HEK293 (cell line): ENCODE measurements around the gene SKOR1.
A peak's percentile ranks its signal among the peaks of the same experiment; 100 is the strongest.

Experiments
- CTCF ChIA-PET: fragments of 350-600 bp; formaldehyde crosslinking; extraction: SDS; loops from one replicate; lab custom pipeline; 2021; ENCODE audit warnings: antibody characterized with exemption; lab: Yijun Ruan, JAX
- POLR2A ChIA-PET: fragments of 300-600 bp; formaldehyde crosslinking; extraction: SDS; loops from one replicate; lab custom pipeline; 2020; ENCODE audit warnings: antibody characterized with exemption, inconsistent platforms; lab: Yijun Ruan, JAX
- H3K27ac ChIP-seq: fragments of 200-500 bp; sonication (Bioruptor generic); 2 replicates; pipeline ENCODE4 v1.5.1; 2014; ENCODE audit warnings: low read depth, low read length, control low read depth, inconsistent platforms; ENCODE audit errors: extremely low read depth
- H3K36me3 ChIP-seq, 2 experiments: fragments of 200-500 bp in 1 of 2; sonication (Bioruptor generic) in 1 of 2; 1 replicate in 1 of 2; 2 replicates in 1 of 2; pipeline ENCODE4 v1.5.1; 2014 to 2017; ENCODE audit warnings: inconsistent platforms in 2 of 2, low read length in 2 of 2; ENCODE audit not compliant: control insufficient read depth in 2 of 2, insufficient read depth in 1 of 2
- H3K4me1 ChIP-seq: fragments of 200-500 bp; sonication (Bioruptor generic); 2 replicates; pipeline ENCODE4 v1.5.1; 2014; ENCODE audit warnings: mild to moderate bottlenecking, low read length, inconsistent platforms; ENCODE audit not compliant: control insufficient read depth, insufficient read depth
- H3K4me3 ChIP-seq: 2 replicates; pipeline ENCODE4 v1.5.1; 2011; ENCODE audit warnings: low read depth, mild to moderate bottlenecking, control low read depth, low read length, moderate library complexity
- H3K9me3 ChIP-seq: fragments of 200-500 bp; sonication (Bioruptor generic); 2 replicates; pipeline ENCODE4 v1.5.1; 2014; ENCODE audit warnings: low read depth, low read length, inconsistent platforms; ENCODE audit not compliant: control insufficient read depth, insufficient read depth
- HOXA7 ChIP-seq: sonication (generic); formaldehyde crosslinking; IDR thresholded peaks from 2 replicates; pipeline ENCODE4 v1.8.1; 2022; ENCODE audit warnings: missing genetic modification reagents, borderline replicate concordance
- IKZF3 ChIP-seq: fragments of 450-650 bp; IDR thresholded peaks from 2 replicates; pipeline ENCODE4 v1.5.0; 2018; ENCODE audit warnings: missing biosample characterization, mild to moderate bottlenecking, missing genetic modification characterization, moderate library complexity
- KLF8 ChIP-seq: fragments of 450-650 bp; formaldehyde crosslinking; IDR thresholded peaks from 2 replicates; pipeline ENCODE4 v1.5.1; 2016; ENCODE audit warnings: missing biosample characterization, missing genetic modification characterization
- OVOL3 ChIP-seq: fragments of 450-650 bp; formaldehyde crosslinking; IDR thresholded peaks from 2 replicates; pipeline ENCODE4 v1.5.1; 2016; ENCODE audit warnings: missing biosample characterization, missing genetic modification characterization
- PATZ1 ChIP-seq: fragments of 450-650 bp; formaldehyde crosslinking; IDR thresholded peaks from 2 replicates; pipeline ENCODE4 v1.5.1; 2016; ENCODE audit warnings: missing biosample characterization, missing genetic modification characterization
- PBX3 ChIP-seq: sonication (generic); formaldehyde crosslinking; IDR thresholded peaks from 2 replicates; pipeline ENCODE4 v1.8.1; 2022; ENCODE audit warnings: mild to moderate bottlenecking, moderate library complexity, missing genetic modification reagents
- TRIM28 ChIP-seq: IDR thresholded peaks from 2 replicates; pipeline ENCODE4 v1.6.1; 2011; ENCODE audit warnings: low read length, control low read depth, borderline replicate concordance
- ZBTB8A ChIP-seq: fragments of 450-650 bp; formaldehyde crosslinking; IDR thresholded peaks from 2 replicates; pipeline ENCODE4 v1.5.1; 2016; ENCODE audit warnings: missing biosample characterization, missing genetic modification characterization
- ZFHX2 ChIP-seq: fragments of 450-650 bp; formaldehyde crosslinking; conservative IDR thresholded peaks from 2 replicates; pipeline ENCODE4 v1.5.1; 2016; ENCODE audit warnings: missing biosample characterization, missing genetic modification characterization
- ZNF132 ChIP-seq: fragments of 450-650 bp; formaldehyde crosslinking; IDR thresholded peaks from 2 replicates; pipeline ENCODE4 v1.5.1; 2017; ENCODE audit warnings: missing biosample characterization, missing genetic modification characterization, borderline replicate concordance
- ZNF175 ChIP-seq: fragments of 450-650 bp; formaldehyde crosslinking; IDR thresholded peaks from 2 replicates; pipeline ENCODE4 v1.5.1; 2016; ENCODE audit warnings: missing biosample characterization, missing genetic modification characterization
- ZNF335 ChIP-seq: fragments of 450-650 bp; formaldehyde crosslinking; conservative IDR thresholded peaks from 2 replicates; pipeline ENCODE4 v1.5.1; 2016; ENCODE audit warnings: missing biosample characterization, missing genetic modification characterization
- ZNF423 ChIP-seq: fragments of 450-650 bp; formaldehyde crosslinking; IDR thresholded peaks from 2 replicates; pipeline ENCODE4 v1.5.1; 2016; ENCODE audit warnings: missing biosample characterization, missing genetic modification characterization
- ZNF433 ChIP-seq: fragments of 450-650 bp; formaldehyde crosslinking; IDR thresholded peaks from 2 replicates; pipeline ENCODE4 v1.5.1; 2016; ENCODE audit warnings: missing biosample characterization, missing genetic modification characterization, low read depth
- ZNF473 ChIP-seq: fragments of 450-650 bp; formaldehyde crosslinking; IDR thresholded peaks from 2 replicates; pipeline ENCODE4 v1.5.1; 2017; ENCODE audit warnings: missing biosample characterization, missing genetic modification characterization
- ZNF48 ChIP-seq: fragments of 450-650 bp; formaldehyde crosslinking; IDR thresholded peaks from 2 replicates; pipeline ENCODE4 v1.5.1; 2016; ENCODE audit warnings: missing biosample characterization, missing genetic modification characterization
- ZNF510 ChIP-seq: fragments of 450-650 bp; formaldehyde crosslinking; IDR thresholded peaks from 2 replicates; pipeline ENCODE4 v1.5.1; 2018; ENCODE audit warnings: mild to moderate bottlenecking, missing genetic modification characterization, missing biosample characterization; ENCODE audit not compliant: insufficient replicate concordance
- ZNF530 ChIP-seq: fragments of 450-650 bp; formaldehyde crosslinking; IDR thresholded peaks from 2 replicates; pipeline ENCODE4 v1.5.1; 2016; ENCODE audit warnings: low read depth, missing biosample characterization, missing genetic modification characterization
- ZNF549 ChIP-seq: fragments of 450-650 bp; IDR thresholded peaks from 2 replicates; pipeline ENCODE4 v1.5.1; 2018; ENCODE audit warnings: missing biosample characterization, missing genetic modification characterization, mild to moderate bottlenecking, inconsistent platforms, moderate library complexity
- ZNF580 ChIP-seq: fragments of 450-650 bp; formaldehyde crosslinking; IDR thresholded peaks from 2 replicates; pipeline ENCODE4 v1.5.1; 2016; ENCODE audit warnings: missing biosample characterization, missing genetic modification characterization
- ZNF626 ChIP-seq: fragments of 450-650 bp; sonication (Bioruptor Pico); formaldehyde crosslinking; IDR thresholded peaks from 2 replicates; pipeline ENCODE4 v1.5.1; 2018; ENCODE audit warnings: missing biosample characterization, missing genetic modification characterization, inconsistent platforms
- ZNF645 ChIP-seq: fragments of 450-650 bp; formaldehyde crosslinking; IDR thresholded peaks from 2 replicates; pipeline ENCODE4; 2016; ENCODE audit warnings: missing biosample characterization, missing genetic modification characterization
- ZNF670 ChIP-seq: fragments of 450-650 bp; formaldehyde crosslinking; IDR thresholded peaks from 2 replicates; pipeline ENCODE4 v1.5.1; 2016; ENCODE audit warnings: missing biosample characterization, missing genetic modification characterization, low read depth
- ZNF768 ChIP-seq: fragments of 450-650 bp; formaldehyde crosslinking; IDR thresholded peaks from 2 replicates; pipeline ENCODE4 v1.5.1; 2018; ENCODE audit warnings: missing biosample characterization, mild to moderate bottlenecking, missing genetic modification characterization
- ZNF776 ChIP-seq: fragments of 450-650 bp; formaldehyde crosslinking; IDR thresholded peaks from 2 replicates; pipeline ENCODE4 v1.5.0; 2017; ENCODE audit warnings: missing biosample characterization, missing genetic modification characterization, borderline replicate concordance

Gene SKOR1

GRCh38 chr15:67784090-67784781 lies 41.1 kb upstream of the SKOR1 start:
- Histone ChIP-seq H3K36me3 (no peaks in the 10 kb centered on the region), H3K4me3 (no peak overlapping the region), H3K4me1 (peaks cover 26% of the 10 kb centered on the region), H3K9me3 (no peaks in the 10 kb centered on the region), H3K27ac (no peak overlapping the region)
- POLR2A ChIA-PET: no interaction called here
- TF ChIP-seq IKZF3: no peak
- TF ChIP-seq TRIM28: no peak
- peak; percentile 11; the same call in 1 of the 2 replicates for TF ChIP-seq ZNF580
- TF ChIP-seq ZNF626 (tag by site-specific recombination): no peak
- no peak for TF ChIP-seq ZNF48 (tag by site-specific recombination)
- TF ChIP-seq ZNF423 (tag by site-specific recombination): no peak
- TF ChIP-seq ZNF510: no peak
- no peak for TF ChIP-seq ZNF530
- no peak for TF ChIP-seq ZFHX2 (tag by site-specific recombination)
- no peak for TF ChIP-seq OVOL3 (tag by site-specific recombination)
- TF ChIP-seq ZNF768 (tag by site-specific recombination): peak; percentile 96
- TF ChIP-seq ZNF175 (tag by site-specific recombination): no peak
- TF ChIP-seq ZNF776 (tag by site-specific recombination): no peak
- TF ChIP-seq ZNF335: peak; percentile 41
- TF ChIP-seq ZBTB8A (tag by site-specific recombination): no peak
- TF ChIP-seq HOXA7 (CRISPR knock-in tag): no peak
- TF ChIP-seq PBX3 (CRISPR knock-in tag): no peak
- no peak for TF ChIP-seq ZNF645 (tag by site-specific recombination)
- no peak for TF ChIP-seq PATZ1 (tag by site-specific recombination)
- TF ChIP-seq KLF8 (tag by site-specific recombination): no peak
- TF ChIP-seq ZNF473: no peak
- CTCF ChIA-PET: no interaction called here

GRCh38 chr15:67784856-67785430 lies 40.4 kb upstream of the SKOR1 start:
- CTCF ChIA-PET: interaction anchor here (0.6 kb wide), 1 partner anchor 537 kb away, joined by 4 read pairs; no protein-coding TSS in a partner anchor
- POLR2A ChIA-PET: interaction anchor here (0.7 kb wide), 1 partner anchor 36 kb away, joined by 3 read pairs; no protein-coding TSS in a partner anchor
- H3K4me1 ChIP-seq: peaks cover 19% of the 10 kb centered on the region

More at GRCh38 chr15:67784856-67785430, 40.4 kb upstream of the SKOR1 start:
- Histone ChIP-seq H3K9me3 (no peaks in the 10 kb centered on the region), H3K4me3 (no peak overlapping the region), H3K27ac (no peak overlapping the region), H3K36me3 (no peaks in the 10 kb centered on the region)
- TF ChIP-seq ZNF132 (tag by site-specific recombination) (no peak), ZNF670 (no peak), PBX3 (CRISPR knock-in tag) (no peak), ZNF549 (tag by site-specific recombination) (no peak), ZNF433 (tag by site-specific recombination) (no peak)
